Activated CD8-positive, alpha-beta memory T cell treated with anti-CD3 and anti-CD28 coated beads, Interleukin-2, amount 50 U/mL, for 4 hours (primary cell): ENCODE data around the gene DGKD.
A peak's percentile ranks its signal among the peaks of the same experiment; 100 is the strongest.
"Not testable (repeated sequence)": the region's sequence is repeated elsewhere in the genome, so short reads cannot be mapped to it uniquely, and the experiment has no call there.

Source experiments
- DNase-seq: peaks from one replicate; pipeline ENCODE4 v3.0.0-alpha.2; 2020

The DGKD gene

GRCh38 chr2:233362742-233363141 is 8.4 kb downstream of the DGKD start:
- no peak for DNase-seq

- DNase-seq = no peak
Observed at GRCh38 chr2:233363744-233364235, 9.5 kb downstream of the DGKD start.

- no peak for DNase-seq
Observed at GRCh38 chr2:233365861-233366520, 11.7 kb downstream of the DGKD start.

- DNase-seq = no peak
Observed at GRCh38 chr2:233367586-233367985, 13.3 kb downstream of the DGKD start.

- no peak for DNase-seq
Observed at GRCh38 chr2:233368756-233369155, 14.5 kb downstream of the DGKD start.

GRCh38 chr2:233369462-233369861 is 15.2 kb downstream of the DGKD start:
- no peak for DNase-seq

GRCh38 chr2:233369897-233370685 is 15.8 kb downstream of the DGKD start:
- no peak for DNase-seq

GRCh38 chr2:233371641-233372040 is 17.3 kb downstream of the DGKD start:
- DNase-seq = no peak

GRCh38 chr2:233372855-233373254 is 18.6 kb downstream of the DGKD start:
- DNase-seq = no peak

- DNase-seq = no peak
Observed at GRCh38 chr2:233373316-233373715, 19.0 kb downstream of the DGKD start.

- not testable (repeated sequence) for DNase-seq
Observed at GRCh38 chr2:233374776-233375175, 20.5 kb downstream of the DGKD start.

GRCh38 chr2:233375490-233376314 is 21.4 kb downstream of the DGKD start:
- no peak for DNase-seq

- no peak for DNase-seq
Observed at GRCh38 chr2:233379034-233379433, 24.7 kb downstream of the DGKD start.

- no peak for DNase-seq
Observed at GRCh38 chr2:233379441-233379840, 25.1 kb downstream of the DGKD start.

- DNase-seq = no peak
Observed at GRCh38 chr2:233380132-233380895, 26.0 kb downstream of the DGKD start.

GRCh38 chr2:233380995-233381637 is 26.8 kb downstream of the DGKD start:
- DNase-seq = no peak

GRCh38 chr2:233381638-233381995 is 27.3 kb downstream of the DGKD start:
- DNase-seq = no peak

- no peak for DNase-seq
Observed at GRCh38 chr2:233384015-233384414, 29.7 kb downstream of the DGKD start.

- no peak for DNase-seq
Observed at GRCh38 chr2:233384811-233385488, 30.7 kb downstream of the DGKD start.

GRCh38 chr2:233385489-233386044 is 31.3 kb downstream of the DGKD start:
- DNase-seq = peak; percentile 50

GRCh38 chr2:233386382-233387041 is 32.2 kb downstream of the DGKD start:
- no peak for DNase-seq
